ENCODE measurements around the gene STAB2. TPM values are rescaled to one million over a fixed set of nuclear protein-coding genes. Genes with fewer than 3 reads are reported as not detected.
"Not testable (repeated sequence)": the region's sequence is repeated elsewhere in the genome, so short reads cannot be mapped to it uniquely, and the experiment has no call there.

The STAB2 gene
- polyA plus RNA-seq, 1 donor, result 1.9 TPM

DNA sequence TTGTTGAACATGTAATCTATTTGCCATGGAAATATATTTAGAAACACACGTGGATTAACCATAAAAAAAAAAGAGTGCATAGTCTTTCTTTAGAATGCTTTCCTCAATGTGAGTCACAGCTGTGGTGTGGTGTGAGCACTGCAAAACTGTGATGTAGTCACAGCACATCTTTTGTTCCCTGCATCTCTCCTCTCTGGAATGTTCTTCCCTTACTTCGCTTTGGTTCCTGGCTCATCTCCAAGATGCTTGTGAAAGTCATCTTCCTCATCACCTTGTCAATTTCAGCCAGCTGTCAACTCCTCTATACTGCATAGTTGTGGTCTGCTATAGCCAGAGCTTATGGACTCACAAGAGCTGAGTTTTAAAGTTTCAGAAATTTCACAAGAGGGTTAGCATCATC lies 60.2 kb downstream of the STAB2 start:
- DNase-seq, result no peak

DNA sequence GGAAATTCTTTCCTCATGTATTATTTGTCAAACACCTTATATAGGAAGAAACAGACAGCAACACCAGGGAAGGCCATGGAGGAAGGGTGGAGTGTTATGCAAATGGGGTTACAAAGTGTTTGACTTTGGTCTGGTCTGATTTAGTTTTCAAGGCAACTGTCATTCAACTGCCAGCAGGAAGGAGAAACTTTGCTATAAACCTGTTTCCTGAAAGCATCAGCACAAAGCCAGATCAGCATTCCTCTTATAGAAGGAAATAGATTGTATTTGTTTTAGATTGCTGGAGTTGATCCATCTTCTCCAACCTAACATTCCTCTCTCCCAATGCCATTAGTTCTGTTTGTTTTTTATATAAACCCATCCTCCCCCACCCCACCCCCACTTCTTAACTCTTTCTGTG lies 65.7 kb downstream of the STAB2 start:
- DNase-seq, result no peak

DNA sequence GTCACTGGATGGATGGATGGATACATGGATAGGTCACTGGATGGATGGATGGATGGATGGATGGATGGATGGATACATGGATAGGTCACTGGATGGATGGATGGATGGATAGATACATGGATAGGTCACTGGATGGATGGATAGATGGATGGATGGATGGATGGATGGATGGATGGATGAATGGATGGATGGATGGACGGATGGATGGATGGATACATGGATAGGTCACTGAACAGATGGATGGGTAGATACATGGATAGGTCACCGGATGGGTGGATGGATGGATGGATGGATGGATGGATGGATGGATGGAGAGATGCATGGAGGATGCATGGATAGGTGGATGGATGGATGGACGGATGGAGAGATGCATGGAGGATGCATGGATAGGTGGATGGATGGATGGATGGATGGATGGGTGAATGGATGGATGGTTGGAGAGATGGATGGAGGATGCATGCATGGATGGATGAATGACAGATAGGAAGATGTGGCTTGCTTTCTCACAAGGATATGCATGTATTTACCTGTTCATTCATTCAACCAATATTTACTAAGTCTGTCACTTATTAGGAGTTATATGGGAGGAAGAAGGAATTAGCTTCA lies 66.6 kb downstream of the STAB2 start:
- DNase-seq, result not testable (repeated sequence)

DNA sequence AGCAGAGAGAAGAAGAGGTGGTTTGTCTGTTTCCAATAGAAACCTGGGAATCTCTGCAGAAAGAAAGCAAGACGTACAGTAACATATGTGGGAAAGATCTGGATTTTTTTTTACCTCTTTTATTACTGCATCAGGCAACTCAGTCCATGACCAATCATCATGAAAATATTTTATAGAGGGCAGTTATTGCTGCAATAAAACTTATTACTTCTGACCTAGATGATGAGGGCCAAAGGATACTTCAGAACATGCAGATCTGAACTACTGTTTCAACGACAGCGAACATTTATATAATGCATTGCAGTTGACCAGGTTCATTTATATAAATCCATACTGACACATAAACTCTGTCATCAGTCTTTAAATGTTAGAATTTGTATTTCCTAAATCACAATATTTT lies 67.7 kb downstream of the STAB2 start:
- no peak for DNase-seq

DNA sequence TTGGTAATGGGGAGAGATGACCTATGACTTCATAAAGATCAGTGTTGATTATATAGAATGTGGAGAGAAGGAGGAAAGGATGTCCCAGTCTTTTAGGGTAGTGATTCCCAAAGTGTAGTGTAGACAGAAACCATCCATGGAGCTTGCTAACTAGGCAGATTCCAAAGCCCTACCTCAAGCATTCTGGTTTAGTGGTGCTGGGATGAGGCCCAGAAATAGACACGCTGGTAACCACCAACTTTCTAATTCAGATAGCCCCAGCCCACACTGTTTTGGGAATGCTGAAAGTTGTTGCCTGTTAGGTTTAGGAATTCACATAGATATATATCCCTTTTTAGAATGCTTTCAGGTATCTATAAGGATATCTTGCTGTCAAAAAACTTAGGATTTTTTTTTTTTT lies 69.2 kb downstream of the STAB2 start:
- no peak for DNase-seq

DNA sequence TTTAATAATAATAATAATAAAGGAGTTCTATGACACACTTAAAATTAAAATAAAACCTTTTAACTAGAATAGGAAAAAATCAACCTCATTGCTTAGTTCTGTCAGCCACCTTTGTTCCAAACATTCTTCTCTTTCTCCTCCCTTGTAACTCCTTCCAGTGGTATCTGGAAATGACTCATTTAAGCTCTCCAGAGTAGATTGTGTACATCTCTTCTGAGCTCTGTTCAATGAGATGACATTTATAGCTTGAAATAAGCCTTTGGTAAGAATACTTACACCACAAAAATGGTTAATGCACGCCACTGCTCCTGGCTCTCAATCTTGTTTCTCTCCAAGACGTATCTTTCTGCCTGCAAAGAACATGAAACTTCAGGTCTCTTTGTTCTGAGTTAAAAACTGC lies 70.3 kb downstream of the STAB2 start:
- no peak for DNase-seq

DNA sequence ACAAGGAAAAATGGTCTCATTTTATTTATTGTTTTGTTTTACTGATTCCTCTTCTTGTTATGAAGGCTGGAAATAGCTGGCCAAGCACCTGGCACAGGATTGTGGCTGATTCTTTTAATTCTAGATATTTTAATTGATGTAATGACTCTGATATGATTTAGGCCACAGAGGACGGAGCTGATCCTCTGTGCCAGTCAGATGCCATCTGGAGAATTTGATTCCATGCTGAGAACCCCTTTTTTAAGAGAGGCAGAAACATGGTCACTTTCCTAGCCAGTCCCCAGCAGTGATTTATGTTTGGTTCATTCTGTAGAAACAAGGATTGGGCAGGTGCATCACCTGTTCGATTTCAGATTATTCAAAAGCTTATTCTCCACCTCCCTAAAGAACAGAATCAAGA lies 77.6 kb downstream of the STAB2 start:
- no peak for DNase-seq

DNA sequence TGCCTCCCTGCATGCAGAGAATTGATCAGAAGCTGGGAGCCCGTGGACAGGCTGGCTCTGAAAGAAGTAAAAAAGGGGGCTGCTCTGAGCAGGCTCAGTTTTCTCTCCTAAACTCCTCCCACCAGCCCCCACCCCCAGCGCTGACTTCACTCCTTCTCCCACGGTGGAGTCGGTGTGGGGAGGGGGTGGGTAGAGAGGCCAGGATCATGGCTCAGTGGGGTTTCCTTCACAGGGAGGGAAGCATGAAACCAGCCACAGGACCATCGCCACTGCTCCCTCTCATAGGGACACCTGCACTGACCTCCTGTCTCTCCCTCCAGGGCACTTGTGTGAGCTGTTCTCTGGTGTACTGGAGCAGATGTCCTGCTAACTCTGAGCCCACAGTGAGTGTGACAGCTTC lies 78.9 kb downstream of the STAB2 start:
- DNase-seq, result no peak

DNA sequence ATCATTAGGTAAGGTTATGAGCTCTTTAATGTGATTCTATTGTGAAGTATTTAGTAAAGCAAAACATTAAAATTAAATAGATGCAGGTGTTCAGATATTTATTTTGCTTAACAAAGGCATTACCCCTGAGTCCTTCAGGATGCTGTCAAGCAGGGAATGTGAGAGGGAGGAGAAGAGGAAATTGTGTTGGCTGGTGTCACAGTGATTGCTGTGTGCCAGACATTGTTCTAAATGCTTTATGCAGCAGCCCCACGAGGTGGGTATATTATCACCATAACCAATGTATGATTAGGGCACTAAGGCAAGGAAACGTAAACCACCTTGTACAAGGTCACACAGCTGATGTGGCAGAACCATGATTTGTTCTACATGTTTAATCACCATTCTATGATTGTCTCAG lies 80.1 kb downstream of the STAB2 start:
- DNase-seq, result no peak

DNA sequence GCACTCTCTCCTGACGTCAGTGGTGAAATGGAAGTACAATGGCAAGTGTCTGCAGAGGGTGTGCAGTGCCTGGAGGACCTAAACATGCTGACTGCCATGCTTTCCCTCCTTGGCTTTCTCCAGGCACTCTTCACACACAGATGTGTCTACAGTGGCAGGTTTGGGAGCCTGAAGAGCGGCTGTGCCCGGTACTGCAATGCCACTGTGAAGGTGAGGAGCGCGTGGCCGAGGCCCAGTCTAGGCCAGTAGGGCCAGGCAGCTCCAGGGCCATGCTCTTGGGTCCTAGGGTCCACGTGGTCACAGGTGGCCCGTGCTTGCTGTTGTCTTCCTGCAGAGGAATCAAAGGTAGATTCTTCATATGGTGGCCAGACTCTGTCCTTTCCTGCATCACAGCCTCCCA lies 81.4 kb downstream of the STAB2 start:
- no peak for DNase-seq

DNA sequence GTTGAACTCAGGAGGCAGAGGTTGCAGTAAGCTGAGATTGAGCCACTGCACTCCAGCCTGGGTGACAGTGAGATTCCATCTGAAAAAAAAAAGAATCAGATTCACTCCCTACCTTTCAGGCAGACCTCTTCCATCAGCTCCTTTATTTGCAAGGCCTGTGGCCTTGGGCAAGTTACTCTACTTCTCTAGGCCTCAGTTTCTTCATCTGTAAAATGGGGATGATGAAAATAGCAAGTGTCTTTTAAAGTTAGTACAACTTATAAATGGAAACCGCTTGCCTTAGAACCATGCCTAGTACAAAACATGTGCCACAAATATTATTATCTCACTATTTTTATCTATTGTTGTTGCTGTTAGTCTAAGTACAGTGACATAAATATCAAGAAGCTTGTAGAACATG lies 84.3 kb downstream of the STAB2 start:
- no peak for DNase-seq

DNA sequence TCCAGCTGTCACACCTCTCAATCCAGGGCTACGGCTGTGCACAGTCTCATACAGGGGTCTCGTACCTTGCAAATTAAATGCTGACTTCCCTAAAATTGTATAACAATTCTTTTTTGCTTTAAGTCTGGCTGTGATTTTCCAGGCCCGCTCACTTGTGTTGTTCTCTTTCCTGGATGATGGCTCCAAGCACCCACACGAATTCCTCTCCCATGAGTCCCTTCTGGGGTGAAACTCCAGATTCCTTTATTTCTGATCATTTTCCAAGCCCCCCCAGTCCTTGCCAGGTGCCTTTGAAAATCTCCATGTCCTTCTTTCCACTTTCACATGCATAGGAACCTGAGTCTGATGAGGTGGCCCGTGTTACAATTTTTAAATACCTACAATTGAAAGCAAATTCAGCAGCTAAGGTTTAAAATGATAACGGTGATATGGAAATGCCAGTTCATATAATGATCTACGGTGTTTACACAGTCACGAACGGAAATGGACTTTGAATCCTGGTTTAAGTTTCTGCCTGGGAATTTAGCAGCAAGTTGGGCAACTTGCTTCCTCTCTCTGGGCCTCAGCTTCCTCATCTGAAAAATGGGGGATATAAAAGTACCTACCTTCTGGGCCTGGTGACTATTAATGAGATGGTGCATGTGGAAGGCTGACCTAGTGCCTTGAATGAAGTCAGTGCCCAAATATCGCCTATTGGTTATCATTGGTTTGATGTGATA lies 85.5 kb downstream of the STAB2 start:
- no peak for DNase-seq

DNA sequence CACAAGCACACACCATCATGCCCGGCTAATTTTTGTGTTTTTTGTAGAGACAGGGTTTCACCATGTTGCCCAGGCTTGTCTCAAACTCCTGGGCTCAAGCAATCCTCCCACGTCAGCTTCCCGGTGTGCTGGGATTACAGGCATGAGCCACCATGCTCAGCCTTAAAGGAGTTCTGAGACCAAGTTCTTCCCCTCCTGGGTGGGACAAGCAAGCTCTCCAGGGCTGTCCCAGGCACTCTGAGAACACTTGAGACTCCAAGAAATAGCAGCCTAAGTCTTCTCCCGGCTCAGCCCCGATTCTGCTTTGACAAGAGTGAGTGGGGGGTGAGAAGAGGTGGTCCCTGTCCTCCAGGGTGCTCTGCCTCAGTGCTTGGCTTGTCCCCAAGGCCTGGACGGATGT lies 86.4 kb downstream of the STAB2 start:
- no peak for DNase-seq

DNA sequence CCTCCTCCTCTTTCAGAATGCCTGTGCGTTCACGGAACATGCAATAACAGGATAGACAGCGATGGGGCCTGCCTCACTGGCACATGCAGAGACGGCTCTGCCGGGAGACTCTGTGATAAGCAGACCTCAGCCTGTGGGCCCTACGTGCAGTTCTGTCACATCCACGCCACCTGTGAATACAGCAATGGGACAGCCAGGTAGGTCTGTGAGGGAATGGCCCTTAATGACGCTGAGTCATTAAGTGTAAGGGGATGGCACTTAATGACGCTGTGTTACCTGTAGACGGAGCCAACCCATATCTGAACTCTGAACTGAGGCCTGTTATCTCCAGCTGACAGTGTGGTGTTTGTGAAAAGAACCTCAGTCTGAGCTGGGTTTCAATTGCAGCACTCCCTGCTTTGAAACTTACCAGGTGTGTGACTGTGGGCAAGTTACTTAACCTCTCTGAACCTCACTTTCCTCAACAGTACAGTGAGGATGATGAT lies 86.9 kb downstream of the STAB2 start:
- no peak for DNase-seq

DNA sequence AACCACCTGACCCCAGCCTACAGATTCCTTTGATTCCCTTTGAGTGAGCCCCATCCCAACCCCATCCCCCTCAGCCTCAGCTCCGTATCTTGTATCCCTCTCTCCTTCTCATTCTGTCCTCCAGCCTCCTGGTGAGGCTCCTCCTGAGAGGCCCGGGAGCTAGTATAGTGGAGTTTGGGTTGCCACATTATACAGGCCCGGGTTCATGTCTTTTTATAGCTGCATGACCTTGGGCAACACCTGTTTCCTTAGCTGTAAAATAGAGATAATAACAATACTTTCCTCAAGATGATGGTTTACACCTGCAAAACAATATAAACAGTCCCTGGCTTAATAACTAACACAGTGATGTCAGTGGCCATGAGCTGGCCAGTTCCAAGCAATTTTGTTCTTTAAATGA lies 89.8 kb downstream of the STAB2 start:
- DNase-seq, result no peak

DNA sequence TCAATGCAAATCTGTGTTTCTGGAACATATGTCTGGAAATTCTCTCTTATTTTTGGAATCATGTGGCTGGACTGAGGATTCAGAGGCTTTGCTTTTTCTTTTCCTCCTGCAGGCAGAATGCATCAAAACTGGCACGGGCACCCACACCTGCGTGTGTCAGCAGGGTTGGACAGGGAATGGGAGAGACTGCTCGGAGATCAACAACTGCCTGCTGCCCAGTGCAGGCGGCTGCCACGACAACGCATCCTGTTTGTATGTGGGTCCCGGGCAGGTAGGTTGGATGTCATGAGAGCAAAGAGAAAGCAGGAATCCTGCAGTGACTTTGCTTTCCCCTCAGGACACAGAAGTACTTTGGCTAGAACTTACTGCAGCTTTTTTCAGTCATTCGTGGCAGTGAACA lies 90.3 kb downstream of the STAB2 start:
- no peak for DNase-seq

DNA sequence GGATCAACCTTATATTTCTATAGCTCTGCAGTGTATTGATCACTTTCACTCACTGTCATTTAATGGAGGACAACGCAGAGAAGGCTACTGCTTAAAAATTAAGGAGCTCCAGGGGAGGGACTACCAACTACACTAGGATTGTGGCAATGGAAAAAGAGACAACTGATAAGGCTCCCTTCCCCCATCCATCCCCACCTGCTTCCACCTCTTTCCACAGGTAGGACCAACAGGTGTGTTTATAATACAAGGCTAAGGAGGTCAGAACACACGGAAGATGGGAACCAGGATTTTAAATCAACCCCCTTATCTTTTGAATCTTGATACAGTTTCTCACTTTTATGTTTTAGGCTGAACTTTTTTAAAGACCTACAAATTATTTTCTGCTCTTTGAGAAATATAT lies 90.8 kb downstream of the STAB2 start:
- no peak for DNase-seq

DNA sequence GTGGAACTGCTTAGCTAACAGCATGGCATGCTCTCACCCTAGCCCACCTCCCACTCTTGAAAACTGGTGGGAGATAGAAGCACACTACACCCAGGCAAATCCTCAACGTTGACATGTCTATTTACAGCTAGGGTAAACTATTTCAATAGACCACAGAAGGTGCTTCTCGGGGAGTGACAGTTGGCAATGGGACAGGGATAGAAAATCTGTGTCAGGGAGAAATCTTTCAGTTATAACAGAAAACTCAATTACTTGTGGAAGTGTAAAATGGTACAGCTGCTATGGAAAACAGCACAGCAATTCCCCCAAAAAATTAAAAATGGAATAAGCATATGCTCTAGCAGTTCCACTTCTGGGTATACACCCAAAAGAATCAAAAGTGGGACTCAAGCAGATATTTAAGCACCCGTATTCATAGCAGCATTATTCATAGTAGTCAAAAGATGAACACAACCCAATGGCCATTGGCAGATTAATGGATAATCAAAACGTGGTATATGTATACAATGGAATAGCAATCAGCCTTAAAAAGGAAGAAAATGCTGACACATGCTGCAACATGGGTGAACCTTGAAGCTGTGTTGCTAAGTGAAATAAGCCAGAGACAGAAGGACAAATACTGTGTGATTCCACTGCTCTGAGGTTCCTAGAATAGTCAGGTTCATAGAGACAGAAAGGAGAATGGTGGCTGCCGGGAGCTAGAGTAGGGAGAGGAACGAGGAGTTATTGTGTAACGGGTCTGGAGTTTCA lies 92.5 kb downstream of the STAB2 start:
- no peak for DNase-seq

DNA sequence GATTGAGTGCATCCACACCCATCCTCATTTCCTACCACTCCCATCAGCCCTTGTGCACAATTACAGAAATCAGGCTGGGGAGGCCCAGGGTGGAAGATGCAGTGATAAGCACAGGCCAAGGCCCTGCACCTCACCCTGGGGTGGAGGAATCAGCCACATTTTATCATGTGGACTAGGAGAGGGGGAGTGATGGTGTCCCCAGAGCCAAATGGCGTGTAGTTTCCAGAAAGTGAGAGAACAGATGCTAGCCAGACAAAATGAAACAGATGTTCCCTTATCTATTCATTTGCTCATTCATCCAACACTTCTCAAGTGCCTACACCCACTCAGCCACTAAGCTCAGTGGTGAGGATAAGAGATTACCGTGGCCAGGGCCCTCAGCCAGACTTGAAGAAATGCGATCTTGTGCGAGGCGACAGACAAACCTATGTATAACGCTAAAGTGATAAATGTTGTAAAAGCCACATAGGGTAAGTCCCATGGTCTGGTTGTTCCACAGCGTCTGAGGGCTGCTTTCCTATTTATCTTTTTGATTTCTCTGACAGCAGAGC lies 93.6 kb downstream of the STAB2 start:
- no peak for DNase-seq

DNA sequence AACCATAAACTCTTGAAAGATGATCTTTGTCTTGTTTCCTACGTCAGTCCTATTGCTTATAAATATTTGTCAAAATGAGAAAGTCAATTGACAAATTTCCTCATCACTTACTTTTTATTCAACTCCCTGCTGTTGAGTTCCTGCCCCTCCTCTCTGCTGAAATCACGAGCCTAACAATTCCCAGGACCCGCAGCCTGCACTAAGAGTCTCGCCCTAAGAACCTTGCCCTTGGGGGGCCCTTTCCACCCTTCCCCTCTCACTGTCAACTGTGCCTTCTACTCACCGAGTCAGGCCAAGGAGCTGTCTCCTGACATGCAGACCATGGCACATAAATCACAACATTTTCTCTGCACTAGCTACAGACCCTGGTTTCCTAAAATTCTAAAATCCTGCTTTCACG lies 99.0 kb downstream of the STAB2 start:
- DNase-seq, result no peak

DNA sequence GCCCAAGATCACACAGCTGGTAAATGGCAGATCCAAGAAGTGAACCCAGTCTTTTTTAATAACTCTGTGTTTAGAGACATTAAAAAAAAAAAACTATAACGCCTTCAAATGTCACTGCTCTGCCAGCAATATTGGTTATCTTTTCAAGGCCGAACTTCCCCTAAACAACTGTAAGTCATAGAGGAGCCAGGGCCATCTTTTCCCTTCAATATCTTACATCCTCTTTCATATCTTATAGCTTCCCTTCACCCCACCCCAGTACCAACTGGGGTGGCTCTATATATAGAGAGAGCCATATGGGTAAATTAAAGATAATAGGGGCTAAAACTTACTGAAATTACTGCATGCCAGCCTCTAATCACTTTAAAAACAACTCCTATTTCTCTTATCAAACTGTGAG lies 100.2 kb downstream of the STAB2 start:
- no peak for DNase-seq

DNA sequence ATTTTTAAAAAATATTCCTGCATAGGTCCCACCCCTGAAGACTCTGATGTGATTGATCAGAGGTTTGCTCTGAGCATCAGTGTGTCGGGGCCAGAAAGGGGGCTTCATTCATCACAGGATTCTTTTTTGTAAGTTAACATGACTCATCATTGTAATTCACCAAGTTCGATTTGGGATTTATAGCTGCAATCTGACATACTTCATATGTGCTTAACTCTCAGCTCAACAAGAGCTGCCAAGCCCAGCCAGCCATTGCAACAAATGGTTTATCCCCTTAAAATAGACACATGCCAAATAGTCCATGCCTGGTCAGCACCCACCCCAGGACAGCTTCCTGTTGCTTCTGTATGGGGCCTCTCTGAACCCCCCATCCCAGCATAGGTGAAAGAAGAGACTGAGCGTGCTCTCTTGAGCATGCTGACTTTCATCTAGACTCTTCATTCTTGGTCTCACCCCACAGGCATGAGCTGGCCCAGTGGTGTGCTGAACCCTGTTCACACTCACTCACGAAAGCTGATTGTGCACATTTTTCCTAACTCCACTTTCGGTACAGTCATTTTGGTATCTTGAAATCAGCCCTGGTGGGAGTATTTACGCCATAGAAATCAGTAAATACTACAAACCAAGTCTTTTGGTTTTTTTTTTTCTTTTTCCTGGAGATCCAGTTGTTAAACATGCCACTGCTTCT lies 101.4 kb downstream of the STAB2 start:
- DNase-seq, result no peak

DNA sequence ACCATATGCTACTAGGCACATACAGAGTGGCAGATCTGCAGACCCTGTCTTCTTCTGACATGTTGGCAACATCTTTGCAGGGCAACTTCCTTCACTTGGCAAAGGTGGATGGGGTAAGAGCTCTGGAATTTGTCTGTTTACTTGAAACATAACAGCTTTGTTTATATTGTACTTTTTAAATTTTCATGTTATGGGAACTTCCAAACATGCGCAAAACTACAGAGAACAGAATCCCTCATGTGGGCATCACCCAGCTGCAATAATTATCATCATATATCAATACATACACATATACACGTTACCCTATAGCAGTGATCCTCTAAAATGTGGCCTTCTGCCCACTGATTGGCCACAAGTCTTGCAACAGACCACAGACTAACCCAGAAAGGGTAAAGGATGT lies 103.4 kb downstream of the STAB2 start:
- DNase-seq, result no peak
